Osteocyte (in vitro differentiated cells): Measurements from ENCODE around the gene FHOD3. TPM values are rescaled to one million over a fixed set of nuclear protein-coding genes. Genes with fewer than 3 reads are reported as not detected.

Source experiments
- DNase-seq: peaks from one replicate; pipeline ENCODE4 v3.0.0; 2021; ENCODE audit warnings: mixed read lengths; ENCODE audit not compliant: unreplicated experiment; ENCODE audit errors: extremely low spot score
- H3K27ac Mint-ChIP-seq: one replicate; pipeline ENCODE4 v1.8.0; 2021; ENCODE audit warnings: mild to moderate bottlenecking, mixed read lengths; ENCODE audit not compliant: unreplicated experiment
- H3K27me3 Mint-ChIP-seq: one replicate; pipeline ENCODE4 v1.8.0; 2021; ENCODE audit warnings: mixed read lengths; ENCODE audit not compliant: unreplicated experiment
- H3K36me3 Mint-ChIP-seq: one replicate; pipeline ENCODE4 v1.8.0; 2021; ENCODE audit warnings: mixed read lengths; ENCODE audit not compliant: unreplicated experiment
- H3K4me1 Mint-ChIP-seq: one replicate; pipeline ENCODE4 v1.8.0; 2021; ENCODE audit warnings: mixed read lengths; ENCODE audit not compliant: unreplicated experiment
- H3K4me3 Mint-ChIP-seq: one replicate; pipeline ENCODE4 v1.8.0; 2021; ENCODE audit warnings: mild to moderate bottlenecking, moderate library complexity, mixed read lengths; ENCODE audit not compliant: unreplicated experiment
- H3K9me3 Mint-ChIP-seq: one replicate; pipeline ENCODE4 v1.8.0; 2021; ENCODE audit warnings: mixed read lengths; ENCODE audit not compliant: unreplicated experiment
- total RNA-seq: library from RNA; stranded (reverse); gene quantifications from 2 replicates; pipeline ENCODE4 v1.2.1, GENCODE V29; 2021
- TF ChIP-seq, protein P1 (sequence below): fragments of 200-600 bp; sonication (generic); IDR thresholded peaks from 2 replicates; pipeline ENCODE4 v1.5.0; 2021; ENCODE audit warnings: antibody characterized with exemption, mild to moderate bottlenecking, moderate library complexity

FHOD3 gene
- total RNA-seq, 1 donor from 2014 or later = 1.2 TPM

- H3K4me3 Mint-ChIP-seq = no peak overlapping the region
- H3K36me3 Mint-ChIP-seq = no peaks in the 10 kb centered on the region
- H3K9me3 Mint-ChIP-seq = no peaks in the 10 kb centered on the region
- TF ChIP-seq, protein P1, sequence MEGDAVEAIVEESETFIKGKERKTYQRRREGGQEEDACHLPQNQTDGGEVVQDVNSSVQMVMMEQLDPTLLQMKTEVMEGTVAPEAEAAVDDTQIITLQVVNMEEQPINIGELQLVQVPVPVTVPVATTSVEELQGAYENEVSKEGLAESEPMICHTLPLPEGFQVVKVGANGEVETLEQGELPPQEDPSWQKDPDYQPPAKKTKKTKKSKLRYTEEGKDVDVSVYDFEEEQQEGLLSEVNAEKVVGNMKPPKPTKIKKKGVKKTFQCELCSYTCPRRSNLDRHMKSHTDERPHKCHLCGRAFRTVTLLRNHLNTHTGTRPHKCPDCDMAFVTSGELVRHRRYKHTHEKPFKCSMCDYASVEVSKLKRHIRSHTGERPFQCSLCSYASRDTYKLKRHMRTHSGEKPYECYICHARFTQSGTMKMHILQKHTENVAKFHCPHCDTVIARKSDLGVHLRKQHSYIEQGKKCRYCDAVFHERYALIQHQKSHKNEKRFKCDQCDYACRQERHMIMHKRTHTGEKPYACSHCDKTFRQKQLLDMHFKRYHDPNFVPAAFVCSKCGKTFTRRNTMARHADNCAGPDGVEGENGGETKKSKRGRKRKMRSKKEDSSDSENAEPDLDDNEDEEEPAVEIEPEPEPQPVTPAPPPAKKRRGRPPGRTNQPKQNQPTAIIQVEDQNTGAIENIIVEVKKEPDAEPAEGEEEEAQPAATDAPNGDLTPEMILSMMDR = no peak
- H3K4me1 Mint-ChIP-seq = no peaks in the 10 kb centered on the region
- H3K27ac Mint-ChIP-seq = no peak overlapping the region
- H3K27me3 Mint-ChIP-seq = no peaks in the 10 kb centered on the region
- DNase-seq = no peak
Observed at GRCh38 chr18:36409779-36410178, 112.3 kb downstream of the FHOD3 start.

GRCh38 chr18:36410346-36410745, 112.8 kb downstream of the FHOD3 start:
- no peaks in the 10 kb centered on the region for H3K27me3 Mint-ChIP-seq
- H3K9me3 Mint-ChIP-seq = no peaks in the 10 kb centered on the region
- no peak for DNase-seq
- no peaks in the 10 kb centered on the region for H3K4me1 Mint-ChIP-seq
- H3K36me3 Mint-ChIP-seq = no peaks in the 10 kb centered on the region
- H3K27ac Mint-ChIP-seq = no peak overlapping the region
- no peak overlapping the region for H3K4me3 Mint-ChIP-seq
- TF ChIP-seq, protein P1 = no peak

GRCh38 chr18:36411745-36412168, 114.2 kb downstream of the FHOD3 start:
- H3K4me1 Mint-ChIP-seq = no peaks in the 10 kb centered on the region

GRCh38 chr18:36412778-36413177, 115.3 kb downstream of the FHOD3 start:
- TF ChIP-seq, protein P1 = peak; percentile 32
- no peak overlapping the region for H3K27ac Mint-ChIP-seq
- no peak for DNase-seq

More at GRCh38 chr18:36411745-36412168, 114.2 kb downstream of the FHOD3 start:
- Mint-ChIP-seq H3K27me3 (no peaks in the 10 kb centered on the region), H3K4me3 (no peak overlapping the region), H3K9me3 (no peaks in the 10 kb centered on the region), H3K27ac (no peak overlapping the region), H3K36me3 (no peaks in the 10 kb centered on the region)
- TF ChIP-seq, protein P1 = peak; percentile 24
- DNase-seq = no peak

GRCh38 chr18:36415171-36415570, 117.7 kb downstream of the FHOD3 start:
- no peaks in the 10 kb centered on the region for H3K36me3 Mint-ChIP-seq
- TF ChIP-seq, protein P1 = no peak
- no peaks in the 10 kb centered on the region for H3K27me3 Mint-ChIP-seq
- no peak overlapping the region for H3K27ac Mint-ChIP-seq
- peaks cover 2% of the 10 kb centered on the region for H3K4me1 Mint-ChIP-seq
- no peak overlapping the region for H3K4me3 Mint-ChIP-seq
- DNase-seq = no peak
- no peaks in the 10 kb centered on the region for H3K9me3 Mint-ChIP-seq

More at GRCh38 chr18:36412778-36413177, 115.3 kb downstream of the FHOD3 start:
- Mint-ChIP-seq H3K4me1 (no peaks in the 10 kb centered on the region), H3K27me3 (no peaks in the 10 kb centered on the region), H3K9me3 (no peaks in the 10 kb centered on the region), H3K36me3 (no peaks in the 10 kb centered on the region), H3K4me3 (no peak overlapping the region)
